HG03196 (cell line): ENCODE data around the gene C3orf49.
A peak's percentile ranks its signal among the peaks of the same experiment; 100 is the strongest.

Source experiments
- ATAC-seq: cut with Tn5 transposase; IDR thresholded peaks from one replicate; pipeline ENCODE4 v1.9.1; 2021; ENCODE audit not compliant: unreplicated experiment

Gene C3orf49, protein sequence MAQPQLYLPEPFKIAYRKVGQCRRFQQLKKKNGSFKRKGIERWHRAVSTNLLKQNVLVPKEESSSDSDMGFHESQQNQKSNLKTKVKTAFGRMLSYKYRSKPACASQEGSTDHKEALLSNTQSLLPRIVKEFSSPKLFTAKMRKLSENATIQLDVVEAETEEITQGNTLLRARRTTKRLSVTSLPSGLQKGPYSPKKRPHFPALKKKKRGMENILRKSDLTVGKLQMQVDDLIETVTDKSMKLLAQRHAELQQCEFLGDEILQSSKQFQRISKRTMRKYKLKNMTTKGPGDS

DNA sequence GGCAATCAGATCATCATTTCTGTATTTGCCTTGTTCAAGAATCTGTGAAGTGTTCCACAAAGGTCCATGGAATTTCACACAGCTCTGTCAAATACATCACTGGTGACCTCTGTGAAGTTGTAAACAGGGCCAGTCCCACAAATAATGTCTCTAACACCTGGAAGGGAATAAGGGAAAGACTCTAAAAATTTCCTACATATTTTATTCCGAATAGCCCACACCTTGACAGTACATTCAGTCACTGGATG lies at the start of gene C3orf49:
TSS of gene C3orf49 (plus strand) at position 149 of the 248 bp plus-strand sequence. CDS start 173 bp downstream, outside the sequence.
- ATAC-seq = no peak

DNA sequence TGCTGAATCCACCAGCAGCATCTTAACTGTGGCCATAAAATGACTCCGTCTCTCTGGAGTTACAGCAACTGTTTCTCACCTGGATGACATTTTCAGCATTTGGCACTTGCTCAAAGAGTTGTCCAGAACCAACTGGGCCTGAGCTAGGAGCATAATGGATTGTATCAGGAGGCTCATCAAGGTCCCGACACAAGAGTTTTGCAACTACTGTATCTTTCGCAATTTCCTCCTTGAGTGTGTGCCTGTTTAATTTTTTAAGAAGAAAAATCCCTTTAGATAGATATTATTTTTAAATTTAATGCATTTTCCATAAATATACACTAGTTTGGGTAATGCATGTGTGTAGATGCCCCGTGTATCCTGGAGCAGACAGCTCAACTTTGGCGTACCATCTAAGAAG lies 44.3 kb upstream of the C3orf49 start:
- ATAC-seq = no peak

DNA sequence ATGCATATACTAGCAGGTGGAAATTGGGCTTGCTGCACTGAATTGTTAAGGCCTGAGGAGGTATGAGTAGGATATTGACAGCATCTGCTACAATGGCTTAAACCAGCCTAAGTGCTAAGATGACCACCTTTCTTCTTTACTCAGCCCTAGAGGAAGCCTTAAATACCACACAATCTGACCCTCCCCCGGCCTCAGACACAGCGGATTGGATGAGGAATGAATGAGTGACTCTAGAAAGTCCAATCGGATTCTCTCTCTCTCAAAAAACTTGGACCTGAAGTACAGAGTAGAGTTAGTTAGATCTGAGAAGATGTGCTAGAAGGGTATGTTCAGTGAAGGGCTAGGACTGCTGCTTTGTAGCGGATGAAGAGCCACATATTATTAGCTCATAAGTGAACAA lies 39.9 kb upstream of the C3orf49 start:
- ATAC-seq = no peak

DNA sequence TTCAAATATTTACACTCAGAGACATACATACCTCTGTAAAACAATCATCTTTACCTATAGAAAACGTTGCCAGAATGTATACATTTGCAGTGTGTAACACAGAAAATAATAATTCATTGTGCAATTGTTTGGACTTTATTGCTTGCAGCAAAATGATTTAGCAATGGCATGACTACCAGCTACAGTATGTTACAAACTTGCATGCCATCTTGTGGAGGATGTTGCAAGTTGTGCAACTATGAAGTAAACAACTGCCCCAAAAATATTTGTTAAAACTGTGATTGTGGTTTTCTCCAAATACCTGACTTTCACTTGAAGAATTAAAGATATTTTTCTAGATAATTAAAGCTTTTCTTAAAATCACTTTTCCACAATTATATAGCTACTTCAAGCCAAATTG lies 27.1 kb upstream of the C3orf49 start:
- ATAC-seq = no peak

DNA sequence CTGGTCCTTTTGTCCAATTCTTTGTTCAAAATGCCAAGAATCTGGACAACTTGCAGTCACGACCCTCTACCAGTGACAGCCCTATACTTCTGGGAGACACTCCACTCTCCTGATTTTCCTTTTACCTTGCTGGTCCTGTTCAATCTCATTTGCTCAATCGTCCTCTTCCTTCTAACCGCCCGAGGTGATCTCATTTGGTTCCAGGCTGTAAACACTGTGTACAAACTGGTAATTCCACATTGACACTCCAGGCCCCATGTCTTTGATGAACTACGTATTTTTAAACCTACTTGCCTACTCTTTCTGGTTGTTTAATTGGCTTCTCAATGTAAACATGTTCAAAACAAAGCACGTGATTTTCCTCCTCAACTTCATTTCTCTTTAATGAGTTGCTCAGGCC lies 23.7 kb upstream of the C3orf49 start:
- no peak for ATAC-seq

DNA sequence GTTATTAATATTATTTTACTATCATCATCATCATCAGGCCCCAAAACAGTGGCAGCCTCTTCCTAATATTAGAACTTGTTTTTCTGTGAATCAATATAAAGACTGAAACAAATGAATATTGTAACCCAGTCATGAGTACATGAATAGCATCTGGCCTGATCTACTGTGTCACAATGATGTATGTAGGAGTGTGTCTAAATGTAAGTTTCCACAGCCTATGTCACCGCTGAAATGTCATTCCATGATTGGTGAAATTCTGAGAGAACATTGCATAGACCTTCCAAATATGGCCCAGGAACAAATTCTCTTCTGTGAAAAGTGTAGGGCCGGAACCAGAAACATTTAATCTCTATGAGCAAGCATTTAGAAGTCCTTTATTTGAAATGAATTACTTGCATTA lies 20.6 kb upstream of the C3orf49 start:
- no peak for ATAC-seq

DNA sequence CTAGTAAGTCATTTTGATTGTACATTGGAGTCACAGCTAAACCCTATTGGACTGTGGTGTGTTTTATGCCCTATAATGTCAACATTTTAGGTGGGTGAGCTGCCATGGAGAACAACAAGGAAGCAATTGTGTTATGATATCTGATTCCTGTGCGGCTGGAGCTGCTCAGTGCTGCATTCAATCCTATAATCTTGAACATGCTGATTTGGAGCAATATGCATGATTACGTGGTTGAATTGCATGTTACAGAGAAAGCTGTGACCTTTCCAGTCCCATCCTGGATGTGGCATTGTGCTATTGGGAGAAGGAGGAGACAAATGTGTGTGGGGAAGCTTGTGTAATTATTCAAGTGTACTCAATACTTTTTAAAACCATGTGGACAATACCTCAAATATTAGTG lies 20.1 kb upstream of the C3orf49 start:
- ATAC-seq = no peak

DNA sequence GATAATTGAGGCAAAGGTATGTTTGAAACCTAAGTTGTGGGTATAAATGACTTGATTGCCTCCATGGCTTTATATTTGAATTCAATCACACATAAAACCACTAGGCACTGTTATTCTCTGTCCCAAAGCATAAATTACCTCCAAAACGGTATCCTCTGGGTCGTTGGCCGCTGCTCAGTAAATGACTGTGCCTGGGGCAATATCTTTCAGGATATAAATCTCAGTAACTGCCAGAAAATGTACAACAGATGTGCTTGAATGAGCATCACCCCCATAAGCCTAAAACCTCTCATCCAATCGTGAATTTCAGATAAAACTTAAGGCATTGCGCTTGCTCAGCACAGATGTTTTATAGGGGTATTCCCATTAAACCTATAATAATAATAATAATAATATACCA lies 19.0 kb upstream of the C3orf49 start:
- ATAC-seq = no peak

DNA sequence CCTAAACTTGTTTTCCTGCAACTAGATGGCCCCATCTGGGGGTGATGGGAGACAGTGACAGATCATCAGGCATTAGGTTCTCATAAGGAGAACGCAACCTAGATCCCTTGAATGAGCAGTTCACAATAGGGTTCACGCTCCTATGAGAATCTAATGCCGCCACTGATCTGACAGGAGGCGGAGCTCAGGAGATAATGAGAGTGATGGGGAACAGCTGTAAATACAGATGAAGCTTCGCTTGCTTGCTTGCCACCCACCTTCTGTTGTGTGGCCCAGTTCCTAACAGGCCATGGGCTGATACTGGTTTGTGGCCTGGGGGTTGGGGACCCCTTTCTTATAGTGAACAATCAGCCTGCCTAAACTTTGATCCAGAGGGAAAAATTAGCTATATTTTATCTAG lies 15.2 kb upstream of the C3orf49 start:
- no peak for ATAC-seq

DNA sequence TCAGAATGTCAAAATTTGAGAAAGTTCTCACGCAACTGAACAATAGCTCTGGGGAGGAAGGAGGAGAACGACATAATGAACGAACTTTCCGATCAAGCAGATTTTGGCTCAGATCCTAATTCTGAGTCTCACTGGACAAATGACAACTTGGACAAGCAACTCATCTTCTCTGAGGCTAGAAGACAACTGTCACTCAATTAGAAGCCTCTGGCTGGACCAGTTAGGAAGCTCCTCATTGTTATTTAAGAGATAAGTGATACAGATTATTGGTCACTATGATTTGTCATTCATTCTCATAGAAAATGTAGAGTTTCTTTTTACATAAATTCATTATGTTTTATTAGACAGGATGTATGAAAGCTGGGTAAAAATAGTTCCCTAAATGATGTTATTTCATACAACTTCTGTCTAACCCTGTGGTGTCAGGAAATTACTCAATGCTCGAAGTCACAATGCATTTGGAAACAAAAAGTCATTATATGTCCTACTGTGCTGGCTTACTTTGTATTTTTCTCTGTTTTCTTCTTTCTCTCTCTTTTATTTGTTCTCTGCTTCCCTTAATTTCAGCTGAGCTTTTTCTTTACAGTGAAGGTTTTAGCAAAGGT lies 11.0 kb upstream of the C3orf49 start:
- ATAC-seq = no peak

DNA sequence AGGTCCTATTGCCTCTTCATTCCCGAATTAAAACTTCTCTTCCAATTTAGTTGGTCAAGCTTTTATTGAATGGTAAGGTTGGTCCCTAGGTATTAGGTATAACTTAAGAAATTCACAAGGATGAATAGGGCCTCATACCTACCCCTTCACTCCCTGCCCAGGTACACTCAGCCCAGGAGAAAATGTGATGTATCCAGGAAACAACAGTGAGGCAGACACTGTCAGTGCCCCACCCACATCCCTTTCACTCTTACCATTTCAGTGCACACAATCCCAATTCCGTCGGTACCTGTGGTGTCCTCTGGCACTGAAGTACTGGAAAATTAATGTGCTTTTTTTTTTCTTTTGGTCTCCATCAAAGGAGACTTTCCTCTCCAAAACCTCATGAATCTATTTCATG lies 10.5 kb upstream of the C3orf49 start:
- ATAC-seq = no peak

DNA sequence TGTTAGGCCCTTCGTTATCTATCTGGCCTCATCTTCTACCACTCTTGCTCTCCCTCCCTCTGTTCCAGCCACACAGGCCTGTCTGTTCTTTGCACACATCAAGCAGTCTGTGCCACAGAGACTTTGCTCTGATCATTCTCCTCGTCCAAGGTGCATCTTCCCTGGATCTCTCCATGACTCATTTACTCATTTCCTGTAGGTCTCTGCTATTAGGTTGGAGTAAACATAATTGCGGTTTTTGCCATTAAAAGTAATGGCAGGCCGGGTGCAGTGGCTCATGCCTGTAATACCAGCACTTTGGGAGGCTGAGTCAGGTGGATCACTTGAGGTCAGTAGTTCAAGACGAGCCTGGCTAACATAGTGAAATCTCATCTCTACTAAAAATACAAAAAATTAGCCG lies 9.5 kb upstream of the C3orf49 start:
- no peak for ATAC-seq

DNA sequence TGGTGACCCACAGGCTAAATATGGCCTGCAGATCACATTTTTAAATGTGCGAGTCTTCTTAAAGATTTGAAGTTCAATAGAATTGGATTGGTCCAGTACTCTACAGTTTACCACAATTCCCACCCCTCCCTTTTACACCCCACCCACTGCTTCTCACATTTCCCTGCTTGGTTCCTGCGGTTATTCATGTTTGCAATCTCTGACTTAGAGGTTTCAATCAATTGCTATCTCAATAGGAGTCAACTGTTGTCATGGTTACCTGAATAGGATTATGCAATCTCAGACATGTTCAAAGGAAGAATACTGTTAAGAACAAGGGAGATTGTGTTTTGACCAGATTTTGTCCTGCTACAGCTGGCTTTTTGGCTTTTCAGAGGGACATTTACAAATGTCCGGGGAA lies 4.9 kb upstream of the C3orf49 start:
- no peak for ATAC-seq

DNA sequence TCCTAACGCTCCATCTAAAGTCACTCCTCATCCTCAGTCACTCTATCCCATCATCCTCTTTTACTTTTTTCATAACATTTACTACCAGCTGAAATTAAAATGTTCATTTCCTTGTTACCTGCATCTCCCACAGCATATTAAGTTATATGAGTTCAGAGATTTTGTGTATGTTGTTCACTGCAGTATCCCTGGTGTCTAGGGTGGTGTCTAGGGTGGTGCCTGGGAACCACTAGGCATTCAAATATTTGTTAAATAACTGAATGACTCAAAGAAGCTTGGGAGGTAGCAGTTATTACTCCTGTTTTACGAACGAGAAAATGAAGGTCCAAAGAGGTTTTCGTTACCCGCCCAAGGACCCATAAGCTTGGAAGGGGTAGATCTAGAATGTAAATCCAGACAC lies 1.9 kb upstream of the C3orf49 start:
- no peak for ATAC-seq

DNA sequence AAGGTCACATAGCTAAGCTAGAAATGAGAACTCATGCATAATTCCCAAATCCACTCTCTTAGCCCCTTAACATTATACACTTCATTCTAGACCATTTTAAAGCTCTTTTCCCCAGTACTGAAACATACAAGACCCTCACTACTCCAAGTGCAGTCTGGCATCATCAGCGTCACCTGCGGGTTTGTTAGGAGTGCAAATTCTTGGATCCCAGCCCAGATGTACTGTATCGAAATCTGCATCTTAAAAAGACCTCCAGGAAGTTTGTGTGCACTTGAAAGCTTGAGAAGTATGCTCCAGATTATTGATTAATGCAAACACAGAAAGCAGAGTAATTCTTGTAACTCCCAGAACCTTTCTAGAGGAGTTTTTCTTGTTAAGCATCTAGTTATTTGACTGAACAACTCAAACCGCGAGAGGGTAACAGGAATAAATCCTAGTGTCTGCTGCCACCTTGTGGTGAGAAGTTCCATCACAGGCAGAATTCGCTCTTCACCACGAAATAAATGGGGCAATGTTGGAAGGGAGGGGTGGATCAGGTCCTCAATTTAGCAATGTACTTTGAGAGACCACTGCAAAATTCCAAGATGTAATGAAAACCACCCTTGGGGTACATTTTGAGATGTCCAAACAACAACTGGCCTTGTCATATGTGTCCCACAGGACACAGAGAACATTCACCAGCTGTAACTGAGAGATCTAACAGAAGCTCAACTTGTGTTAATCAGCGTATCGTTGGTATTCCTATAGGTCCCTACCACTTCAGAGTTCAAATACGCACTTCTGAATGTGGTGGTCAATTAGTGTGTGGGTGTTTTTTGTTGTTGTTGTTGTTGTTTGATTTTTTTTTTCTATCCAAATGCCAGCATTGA lies 583 bp upstream of the C3orf49 start:
- peak; percentile 66 for ATAC-seq

DNA sequence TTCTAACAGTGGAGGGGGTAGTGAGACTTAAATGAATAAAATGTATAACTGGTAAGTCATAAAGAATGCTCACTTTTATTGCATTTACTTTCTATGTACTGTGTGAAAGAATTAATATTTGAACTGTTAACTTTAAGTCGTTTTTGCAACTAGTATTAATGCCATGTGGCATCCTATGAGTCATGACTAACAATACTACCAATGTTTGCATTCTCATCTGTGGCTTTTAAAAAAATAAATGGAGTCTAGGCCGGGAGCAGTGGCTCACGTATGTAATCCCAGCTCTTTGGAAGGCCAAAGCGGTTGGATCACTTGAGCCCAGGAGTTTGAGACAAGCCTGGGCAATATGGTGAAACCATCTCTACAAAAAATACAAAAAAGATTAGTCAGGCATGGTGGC lies 5.2 kb downstream of the C3orf49 start:
- no peak for ATAC-seq

DNA sequence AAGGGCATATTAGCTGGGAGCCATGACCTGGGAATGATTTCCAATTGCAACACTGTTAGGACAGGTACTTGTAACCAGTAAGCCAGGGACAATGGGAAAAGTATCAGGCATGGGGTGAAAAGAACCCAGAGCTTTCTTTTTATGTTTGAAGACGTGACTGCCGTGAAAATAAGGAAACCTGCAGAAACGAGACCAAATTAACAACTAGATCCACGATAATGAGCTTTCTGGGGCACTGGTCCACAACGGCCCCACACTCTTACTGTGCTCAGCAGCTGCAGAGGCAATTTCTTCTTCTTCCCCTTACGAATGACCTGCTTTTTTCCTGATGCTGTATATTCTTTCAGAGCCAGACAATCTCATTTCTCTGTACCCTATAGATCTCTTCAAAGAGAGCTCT lies 11.4 kb downstream of the C3orf49 start:
- no peak for ATAC-seq

DNA sequence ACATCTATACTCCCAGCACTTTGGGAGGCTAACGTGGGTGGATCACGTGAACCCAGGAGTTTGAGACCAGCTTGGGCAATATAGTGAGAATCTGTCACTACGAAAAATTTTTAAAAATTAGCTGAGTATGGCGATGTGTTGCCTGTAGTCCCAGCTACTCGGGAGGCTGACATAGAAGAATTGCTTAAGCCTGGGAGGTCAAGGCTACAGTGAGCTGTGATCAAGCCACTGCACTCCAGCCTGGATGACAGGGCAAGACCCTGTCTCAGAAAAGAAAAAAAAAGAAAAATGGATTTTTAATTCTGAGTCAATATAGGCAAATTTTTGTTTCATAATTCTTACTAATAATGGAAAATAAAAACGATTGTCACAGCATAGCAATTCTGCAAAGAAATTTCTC lies 13.3 kb downstream of the C3orf49 start:
- no peak for ATAC-seq

DNA sequence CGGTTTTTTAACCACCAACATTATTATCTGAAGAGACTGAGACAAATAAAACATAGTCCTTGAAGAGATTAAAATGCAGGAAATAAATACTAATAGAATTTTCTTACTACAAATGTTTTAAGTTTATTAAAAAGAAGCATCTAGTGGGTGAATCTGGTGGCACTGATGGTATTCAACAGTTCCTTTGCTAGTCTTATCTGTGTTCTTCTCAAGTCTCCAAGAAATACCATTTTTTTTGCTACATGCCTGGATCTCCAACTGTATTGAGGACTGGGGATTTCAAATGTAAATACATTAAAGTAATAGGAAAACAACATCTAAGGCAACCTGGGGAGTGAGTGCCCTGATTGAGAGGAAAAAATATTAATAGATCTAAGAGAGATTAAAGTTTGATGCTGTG lies 22.6 kb downstream of the C3orf49 start:
- ATAC-seq = no peak

DNA sequence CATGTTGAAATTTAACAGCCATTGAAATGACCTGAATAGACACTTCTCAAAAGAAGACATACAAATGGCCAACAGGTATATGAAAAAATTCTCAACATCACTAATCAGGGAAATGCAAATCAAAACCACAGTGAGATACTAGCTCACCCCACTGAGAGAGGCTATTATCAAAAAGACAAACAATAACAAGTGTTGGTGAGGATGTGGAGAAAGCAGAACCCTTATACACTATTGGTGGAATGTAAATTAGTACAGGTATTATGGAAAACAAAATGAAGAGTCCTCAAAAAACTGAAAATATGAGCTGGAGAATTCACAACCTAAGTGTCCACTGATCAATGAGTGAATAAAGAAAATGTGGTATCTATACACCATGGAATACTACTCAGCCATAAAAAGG lies 23.0 kb downstream of the C3orf49 start:
- ATAC-seq = no peak

DNA sequence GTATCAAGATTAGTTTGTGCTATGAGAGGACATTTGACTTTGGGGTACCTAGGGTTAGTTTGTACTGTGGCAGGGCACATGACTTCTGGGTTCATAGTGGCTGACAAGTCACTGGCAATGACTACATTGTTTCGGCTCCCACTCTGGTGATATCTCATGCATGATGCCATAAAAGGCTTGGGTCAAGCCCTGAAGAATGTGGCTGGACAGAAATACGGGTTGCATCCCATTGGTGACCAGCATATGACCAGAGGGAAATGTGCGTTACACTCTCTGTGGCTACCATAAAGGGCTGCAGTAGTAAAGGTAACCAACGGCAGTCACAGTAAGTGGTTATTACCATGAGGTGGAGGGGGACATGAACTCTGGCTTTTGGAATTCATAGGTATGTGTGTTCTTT lies 26.1 kb downstream of the C3orf49 start:
- no peak for ATAC-seq

DNA sequence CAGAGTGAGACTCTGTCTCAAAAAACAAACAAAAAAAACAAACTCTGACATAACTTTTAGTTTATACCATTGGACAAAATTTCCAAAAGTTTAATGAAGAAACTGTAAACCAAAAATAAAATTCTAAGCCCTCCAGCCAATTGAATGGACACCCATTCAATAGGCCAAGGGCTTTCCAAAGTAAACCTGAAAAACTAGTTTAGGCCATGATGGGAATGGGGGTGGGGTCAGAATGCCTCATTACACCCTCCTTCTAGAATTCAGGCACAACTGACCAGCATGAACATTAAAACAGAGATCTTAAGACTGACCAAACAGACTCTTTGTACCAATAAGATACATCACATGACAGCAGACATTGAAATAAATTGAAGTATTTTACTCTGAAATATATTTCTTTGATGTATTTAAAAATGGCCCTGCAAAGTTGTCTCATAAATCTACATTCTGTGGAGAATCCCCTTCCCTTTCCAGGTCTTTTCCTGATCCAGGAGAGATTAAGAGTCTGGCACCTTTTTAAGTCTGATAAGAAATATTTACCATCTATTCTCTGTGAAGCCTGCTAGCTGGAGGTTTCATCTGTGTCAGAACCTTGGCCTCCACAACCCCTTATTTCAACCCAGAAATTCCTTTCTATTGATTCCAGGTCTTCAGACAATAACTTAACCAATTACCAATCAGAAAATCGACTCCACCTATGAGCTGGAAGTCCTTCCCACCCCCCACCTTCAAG lies 28.8 kb downstream of the C3orf49 start:
- no peak for ATAC-seq
